NOMO-1 treated with DMSO at 0.1 percent for 48 hours (cell line): ENCODE results near the gene HACE1.
"Not testable (repeated sequence)": the region's sequence is repeated elsewhere in the genome, so short reads cannot be mapped to it uniquely, and the experiment has no call there.

Experiments
- DNase-seq: peaks from one replicate; lab custom pipeline; 2025; ENCODE audit not compliant: unreplicated experiment; lab: John Stamatoyannopoulos, UW

Gene HACE1

DNA sequence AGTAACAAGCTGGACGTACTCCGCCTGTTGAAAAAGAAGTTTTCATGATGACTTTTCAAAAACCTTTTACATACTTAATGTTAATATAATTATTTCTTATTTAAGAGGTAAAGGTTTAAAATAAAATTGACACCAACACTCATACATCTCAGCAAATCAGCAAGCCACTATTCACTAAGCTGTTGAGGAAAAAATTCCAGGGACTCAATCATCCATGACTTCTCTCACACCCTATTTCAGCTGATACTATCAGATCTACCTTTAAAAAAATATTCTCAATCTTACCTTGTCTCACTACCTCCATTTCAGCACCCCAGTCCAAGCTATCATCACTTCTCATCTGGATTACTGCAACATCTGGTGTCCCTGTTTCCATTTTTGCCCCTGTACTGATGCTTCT is 109.3 kb downstream of the HACE1 start:
- no peak for DNase-seq

DNA sequence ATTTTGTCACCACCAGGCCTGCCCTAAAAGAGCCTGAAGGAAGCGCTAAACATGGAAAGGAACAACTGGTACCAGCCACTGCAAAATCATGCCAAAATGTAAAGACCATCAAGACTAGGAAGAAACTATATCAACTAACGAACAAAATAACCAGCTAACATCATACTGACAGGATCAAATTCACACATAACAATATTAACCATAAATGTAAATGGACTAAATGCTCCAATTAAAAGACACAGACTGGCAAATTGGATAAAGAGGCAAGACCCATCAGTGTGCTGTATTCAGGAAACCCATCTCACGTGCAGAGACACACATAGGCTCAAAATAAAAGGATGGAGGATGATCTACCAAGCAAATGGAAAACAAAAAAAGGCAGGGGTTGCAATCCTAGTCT is 120.6 kb downstream of the HACE1 start:
- DNase-seq: not testable (repeated sequence)

DNA sequence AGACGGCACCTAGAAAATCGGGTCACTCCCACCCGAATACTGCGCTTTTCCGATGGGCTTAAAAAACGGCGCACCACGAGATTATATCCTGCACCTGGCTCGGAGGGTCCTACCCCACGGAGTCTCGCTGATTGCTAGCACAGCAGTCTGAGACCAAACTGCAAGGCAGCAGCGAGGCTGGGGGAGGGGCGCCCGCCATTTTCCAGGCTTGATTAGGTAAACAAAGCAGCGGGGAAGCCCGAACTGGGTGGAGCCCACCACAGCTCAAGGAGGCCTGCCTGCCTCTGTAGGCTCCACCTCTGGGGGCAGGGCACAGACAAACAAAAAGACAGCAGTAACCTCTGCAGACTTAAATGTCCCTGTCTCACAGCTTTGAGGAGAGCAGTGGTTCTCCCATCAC is 122.2 kb downstream of the HACE1 start:
- not testable (repeated sequence) for DNase-seq

DNA sequence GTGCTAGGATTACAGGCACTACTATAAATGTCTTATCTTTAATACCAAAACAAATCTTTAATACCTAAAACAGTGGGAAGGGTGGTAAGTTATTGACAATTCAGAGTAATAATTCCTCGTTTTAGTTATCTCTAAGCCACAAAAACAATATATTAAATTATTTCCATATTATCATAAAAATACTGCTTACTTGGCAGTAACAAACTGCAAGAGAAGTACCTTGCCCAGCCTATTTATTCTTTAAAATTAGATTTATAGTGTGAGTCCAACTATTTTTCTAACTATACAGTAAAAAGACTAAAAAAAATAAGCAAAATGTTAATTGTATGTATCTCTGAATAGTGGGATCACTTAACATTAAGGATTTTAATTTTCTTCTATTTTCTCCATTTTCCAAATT is 123.2 kb downstream of the HACE1 start:
- DNase-seq: no peak

DNA sequence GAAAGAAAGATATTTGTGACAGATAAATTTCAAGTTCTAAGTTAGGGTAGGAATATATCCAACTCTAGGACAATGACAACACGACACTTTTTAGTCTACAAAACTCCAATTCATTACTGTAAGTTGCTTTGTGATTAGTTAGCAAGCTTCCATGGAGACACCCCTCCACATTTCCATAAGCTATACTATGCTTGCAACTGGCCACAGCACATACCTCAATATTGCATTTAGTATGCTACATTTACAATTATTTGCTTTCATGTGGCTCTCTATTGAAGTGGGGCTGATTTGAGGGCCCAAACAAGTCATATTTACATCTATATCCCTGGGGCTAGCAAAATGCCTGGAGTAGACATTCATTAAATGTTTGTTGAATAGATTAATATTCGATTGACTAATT is 129.3 kb downstream of the HACE1 start:
- DNase-seq: no peak

DNA sequence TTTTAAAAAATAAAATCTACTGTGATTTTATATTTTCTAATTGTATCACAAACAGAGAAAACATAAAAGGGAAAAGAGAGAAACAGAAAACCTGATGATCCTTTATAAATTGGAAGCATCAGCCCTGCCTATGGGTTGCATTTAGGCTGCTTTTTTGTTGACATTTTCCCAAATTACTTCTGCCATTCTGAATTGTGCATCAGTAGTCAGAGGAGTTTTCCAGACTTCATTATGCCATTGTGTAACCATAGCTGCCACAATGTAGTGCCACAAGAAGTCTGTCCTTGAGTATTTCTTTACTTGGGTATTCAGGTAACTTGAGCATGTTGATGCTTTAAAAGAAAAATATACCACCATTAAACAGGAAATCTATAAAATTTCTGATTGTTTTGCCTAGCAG is 130.3 kb downstream of the HACE1 start:
- DNase-seq: no peak

DNA sequence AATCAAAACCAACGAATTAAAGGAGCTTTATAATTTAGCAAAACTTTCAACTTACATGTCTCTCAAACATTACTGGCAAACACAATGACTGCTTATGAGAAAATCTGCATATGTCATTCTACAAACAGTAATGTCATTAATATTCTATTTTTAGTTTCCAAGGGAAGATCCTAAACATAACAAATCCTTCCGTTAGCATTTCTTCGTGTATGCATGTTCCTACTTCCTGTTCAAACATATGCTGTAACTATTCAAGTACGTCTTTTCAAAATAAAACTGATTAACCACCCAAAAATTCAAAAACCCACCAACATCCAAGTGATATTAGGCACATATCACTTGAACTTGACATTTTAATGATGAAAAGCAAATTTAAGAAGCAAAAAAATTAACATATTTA is 131.3 kb downstream of the HACE1 start:
- DNase-seq: no peak

DNA sequence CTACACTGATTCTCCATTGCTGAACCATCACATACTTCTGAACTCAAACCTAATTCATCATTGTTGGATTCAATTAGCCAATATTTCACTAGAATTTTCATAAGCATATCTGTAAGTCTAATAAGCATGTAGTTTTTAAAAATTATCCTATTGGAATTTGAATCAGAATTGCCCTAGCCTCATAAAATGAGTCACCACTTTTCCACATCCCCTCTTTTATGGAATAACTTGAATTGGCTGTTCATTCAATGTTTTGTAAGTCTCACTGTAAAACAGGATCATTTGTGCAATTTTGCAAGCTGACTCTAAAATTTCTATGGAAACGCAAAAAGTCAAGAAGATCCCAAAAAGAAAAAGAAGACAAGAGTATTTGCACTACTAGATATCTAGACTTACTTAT is 141.0 kb downstream of the HACE1 start:
- no peak for DNase-seq

DNA sequence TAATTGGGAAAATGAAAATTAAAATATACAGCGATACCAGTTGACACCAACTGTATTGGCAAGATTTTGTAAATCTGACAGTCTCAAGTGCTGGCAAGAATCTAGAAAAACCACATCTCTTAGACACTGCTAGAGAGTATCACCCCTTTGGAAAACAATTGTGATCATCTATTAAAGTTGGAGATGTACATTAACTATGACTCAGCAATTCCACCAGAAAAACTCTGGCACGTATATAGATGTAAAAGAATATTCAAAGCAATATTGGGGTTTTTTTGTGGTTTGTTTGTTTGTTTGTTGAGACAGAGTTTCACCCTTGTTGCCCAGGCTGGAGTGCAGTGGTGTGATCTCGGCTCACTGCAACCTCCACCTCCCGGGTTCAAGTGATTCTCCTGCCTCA is 142.9 kb downstream of the HACE1 start:
- DNase-seq: no peak

DNA sequence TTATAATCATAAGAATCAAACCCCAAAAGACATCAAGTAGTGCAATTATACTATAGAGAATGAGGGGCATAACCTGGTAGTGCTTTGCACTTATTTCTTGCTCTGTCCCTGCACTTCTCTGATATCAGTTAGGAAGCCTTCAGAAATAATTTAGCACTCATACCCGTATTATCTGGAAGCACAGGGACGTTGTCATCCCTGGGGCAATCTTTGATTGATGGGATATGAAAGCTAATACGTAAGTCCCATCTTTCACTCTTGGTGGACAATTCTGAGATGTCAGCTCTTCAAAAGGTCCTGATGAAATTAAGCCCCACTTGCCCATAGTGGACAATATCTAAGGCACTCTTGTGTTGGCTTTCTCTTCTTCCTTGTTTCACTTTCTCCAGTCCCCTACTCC is 144.9 kb downstream of the HACE1 start:
- DNase-seq: no peak

DNA sequence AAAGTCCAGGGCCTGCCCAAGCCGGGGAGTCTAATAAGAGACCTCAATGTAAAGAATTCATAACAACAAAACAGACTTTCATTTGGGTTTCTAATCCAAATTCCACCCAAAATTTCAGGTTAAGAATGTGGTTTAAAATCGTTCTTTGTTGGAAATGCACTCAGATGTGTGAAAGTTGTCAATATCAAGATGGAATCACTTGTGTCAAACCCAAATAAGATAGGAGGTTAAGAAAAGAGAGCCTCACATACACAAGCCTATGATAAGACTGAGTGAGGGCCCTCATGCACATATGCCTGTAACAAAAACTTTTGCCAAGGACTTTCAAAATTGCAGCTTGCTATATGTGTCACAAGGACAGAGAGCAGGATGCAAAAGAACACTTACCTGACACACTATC is 145.7 kb downstream of the HACE1 start:
- no peak for DNase-seq

DNA sequence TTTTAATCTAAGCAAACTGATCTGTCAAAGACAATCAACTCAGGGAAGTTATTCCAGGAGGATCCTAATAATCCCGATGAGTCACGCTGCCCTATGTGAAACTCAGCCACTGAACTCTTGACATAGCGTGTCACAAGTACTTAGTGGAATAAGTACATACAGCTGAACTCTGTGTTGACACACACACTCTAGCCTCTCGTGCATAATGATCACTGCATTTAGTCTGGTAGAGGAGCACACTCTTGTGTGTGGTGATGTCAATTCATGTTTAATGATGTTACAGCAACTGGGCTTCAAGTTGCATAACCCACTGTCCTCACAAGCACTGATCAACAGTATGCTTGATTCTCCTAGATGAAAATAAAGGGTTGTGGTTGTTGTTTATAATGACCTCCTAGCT is 148.3 kb downstream of the HACE1 start:
- peak; percentile 83 for DNase-seq

DNA sequence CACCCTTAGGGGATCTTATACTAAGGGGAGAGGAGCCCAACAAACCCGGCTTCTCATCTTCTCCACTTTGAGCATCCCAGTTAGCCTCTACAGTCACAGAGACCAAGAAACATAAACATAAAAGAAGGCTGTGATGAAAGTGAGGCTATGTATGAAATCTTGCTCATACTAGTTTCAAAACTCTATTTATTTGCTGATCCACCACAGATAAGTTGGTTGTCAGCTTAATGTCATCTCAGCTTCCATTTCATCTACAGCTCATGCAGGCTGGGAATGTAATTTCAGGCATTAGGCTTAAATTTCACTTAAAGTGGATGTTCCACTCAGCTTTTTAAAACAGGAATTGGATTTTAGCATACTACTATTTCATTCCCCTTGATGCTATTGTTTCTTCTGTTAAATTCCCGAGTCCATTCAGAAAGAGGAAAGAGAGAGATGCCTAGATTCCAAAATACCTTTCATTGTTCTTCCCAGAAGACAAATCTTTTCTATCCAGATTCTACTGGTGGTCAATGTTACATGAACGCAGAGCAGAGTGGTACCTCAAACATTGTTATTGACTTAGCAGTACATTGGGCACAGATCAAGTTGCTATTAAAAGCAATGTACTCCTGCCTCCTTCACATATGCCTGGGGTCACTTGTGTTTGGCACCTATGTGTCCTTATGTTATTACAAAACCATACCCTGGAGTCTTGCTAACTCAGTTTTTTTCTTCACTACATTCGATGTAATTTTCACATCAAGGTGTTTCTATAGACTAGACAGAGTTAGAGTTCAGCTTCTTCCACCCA is 149.0 kb downstream of the HACE1 start:
- DNase-seq: no peak

DNA sequence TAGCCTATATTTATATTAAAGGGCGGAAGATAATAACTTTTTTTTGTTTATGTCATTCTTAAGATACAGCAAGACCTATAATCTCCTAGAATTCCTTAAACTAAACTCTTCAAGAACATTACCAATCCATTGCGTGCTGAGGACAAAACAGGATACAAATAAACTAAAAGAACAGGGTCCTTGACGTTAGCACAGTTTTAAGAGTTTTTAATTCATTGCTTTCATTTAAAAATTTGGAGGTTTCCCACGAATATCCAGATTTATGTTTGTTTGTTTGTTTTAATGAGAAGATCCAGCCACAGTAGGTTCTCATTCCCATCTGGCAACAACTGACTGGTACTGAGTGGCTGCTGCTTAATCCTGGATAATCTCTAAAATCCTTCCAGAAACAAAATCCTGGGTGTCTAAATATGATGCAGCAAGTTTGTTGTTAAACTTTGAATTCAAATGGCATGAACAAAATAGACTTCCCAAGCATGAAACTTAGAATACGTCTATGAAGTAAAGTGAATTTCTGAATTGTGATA is 153.7 kb downstream of the HACE1 start:
- DNase-seq: no peak

DNA sequence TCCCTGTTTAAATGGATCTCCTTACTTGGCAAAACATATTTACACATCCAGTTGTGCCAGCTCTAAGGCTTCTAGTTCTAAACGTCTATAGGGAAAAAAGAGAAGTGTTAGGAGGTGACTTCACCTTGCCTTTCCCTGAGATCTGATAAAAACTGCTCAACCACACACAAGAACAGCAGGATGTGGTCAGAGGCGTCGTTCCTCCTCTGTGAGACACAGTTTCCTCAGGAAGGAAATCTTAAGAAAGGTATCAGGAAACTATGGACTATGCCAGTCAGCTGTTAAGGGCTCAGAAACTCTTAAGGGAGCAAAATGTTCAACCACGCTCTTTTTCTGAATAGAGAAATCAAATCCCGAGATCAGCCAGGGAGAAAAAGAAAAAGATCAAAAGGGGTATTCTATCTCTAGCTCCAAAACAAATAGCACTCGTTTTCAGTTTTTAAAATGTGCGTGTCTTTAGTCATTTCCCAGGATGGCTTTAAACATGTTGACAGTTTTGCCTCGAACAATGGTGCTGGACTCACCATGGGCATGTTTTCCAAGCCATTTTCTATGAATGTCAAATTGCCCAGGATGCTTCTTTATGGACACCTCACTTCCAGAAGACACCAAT is 154.5 kb downstream of the HACE1 start:
- DNase-seq: peak; percentile 85

DNA sequence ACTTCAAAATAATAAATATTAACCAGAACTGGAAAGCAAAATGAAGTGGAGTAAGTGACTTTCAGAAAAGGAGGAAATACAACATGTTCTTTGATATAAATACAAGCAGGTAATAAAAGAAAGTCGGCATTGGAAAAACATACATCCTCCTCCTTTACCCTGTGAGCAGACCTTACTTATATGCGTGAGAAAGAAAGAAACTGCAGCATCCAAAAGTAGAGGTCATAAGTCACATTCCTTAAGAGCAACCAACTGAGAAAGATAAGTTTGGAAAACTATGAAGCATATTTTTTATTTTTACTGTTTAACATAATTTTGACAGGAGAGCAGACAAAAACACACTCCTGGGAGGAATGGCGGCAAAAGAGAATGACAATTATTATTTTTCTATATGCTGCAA is 155.5 kb downstream of the HACE1 start:
- no peak for DNase-seq

DNA sequence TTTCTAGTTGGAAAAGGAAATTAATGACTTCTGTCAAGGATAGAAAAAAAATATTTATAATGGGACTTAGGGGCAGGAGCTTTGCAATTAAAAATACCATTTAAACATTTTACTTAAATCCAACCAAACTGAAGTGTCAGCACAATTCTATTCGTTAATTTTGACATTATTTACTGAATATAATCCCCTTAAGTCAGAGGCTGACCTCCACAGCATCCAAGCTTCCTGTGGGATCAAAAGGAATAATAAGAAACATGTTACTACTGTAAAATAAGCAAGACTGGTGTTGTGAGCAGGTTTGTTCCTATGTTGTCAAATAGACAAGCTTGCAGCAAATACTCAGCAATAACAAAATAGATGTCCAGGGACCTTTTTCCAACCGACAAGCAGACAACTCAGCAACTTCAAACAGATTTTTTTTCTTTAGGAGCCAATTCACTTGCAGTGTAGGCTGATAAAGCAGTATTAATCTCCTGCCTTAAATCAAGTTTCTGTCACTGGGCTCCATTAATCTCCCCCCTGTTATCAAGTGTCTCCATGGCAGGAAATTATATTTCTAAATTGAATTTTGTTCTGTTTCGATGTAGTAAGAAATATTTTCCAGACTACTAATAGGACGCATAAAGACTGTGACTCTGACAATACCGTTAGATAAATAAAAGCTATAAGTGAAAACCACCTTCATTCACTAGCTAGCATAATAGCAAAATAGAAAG is 157.4 kb downstream of the HACE1 start:
- no peak for DNase-seq

DNA sequence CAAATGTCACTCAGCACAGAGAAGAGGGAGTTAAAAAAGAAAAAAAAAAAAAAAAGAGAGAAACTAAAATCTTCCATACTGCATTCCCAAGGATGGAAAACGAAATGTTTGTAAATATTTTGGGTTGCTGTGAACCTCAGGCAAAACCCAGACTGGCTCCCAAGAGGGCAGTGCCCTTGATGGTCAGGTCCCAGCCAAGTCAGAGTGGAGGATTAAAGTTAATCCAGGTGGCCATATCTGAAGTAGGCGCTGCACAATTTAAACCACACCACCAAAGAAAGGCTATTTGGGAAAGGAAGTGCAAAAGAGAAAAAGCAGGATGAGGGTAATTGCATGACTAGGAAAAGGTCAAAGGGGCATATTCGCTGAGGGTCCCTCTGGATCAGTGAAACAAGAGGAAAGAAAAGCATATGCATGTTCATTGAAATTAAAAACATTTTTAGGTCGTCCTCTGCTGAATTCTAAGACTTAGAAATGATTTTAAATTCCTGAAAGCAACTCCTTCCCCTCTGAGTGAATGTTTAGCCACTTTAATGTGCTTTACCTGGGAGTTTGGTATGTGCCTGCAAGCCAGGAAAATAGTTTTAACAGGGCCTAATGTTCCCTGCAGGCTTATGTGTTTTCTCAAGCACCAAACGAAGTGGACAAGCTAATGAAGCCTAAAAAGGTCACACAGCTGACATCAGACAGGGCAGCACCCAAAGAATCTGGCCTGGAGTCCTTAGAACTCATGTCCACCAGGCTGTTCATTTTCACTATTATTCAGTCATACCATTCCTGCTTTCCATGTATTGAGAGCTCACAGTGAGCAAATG is 159.1 kb downstream of the HACE1 start:
- DNase-seq: no peak

DNA sequence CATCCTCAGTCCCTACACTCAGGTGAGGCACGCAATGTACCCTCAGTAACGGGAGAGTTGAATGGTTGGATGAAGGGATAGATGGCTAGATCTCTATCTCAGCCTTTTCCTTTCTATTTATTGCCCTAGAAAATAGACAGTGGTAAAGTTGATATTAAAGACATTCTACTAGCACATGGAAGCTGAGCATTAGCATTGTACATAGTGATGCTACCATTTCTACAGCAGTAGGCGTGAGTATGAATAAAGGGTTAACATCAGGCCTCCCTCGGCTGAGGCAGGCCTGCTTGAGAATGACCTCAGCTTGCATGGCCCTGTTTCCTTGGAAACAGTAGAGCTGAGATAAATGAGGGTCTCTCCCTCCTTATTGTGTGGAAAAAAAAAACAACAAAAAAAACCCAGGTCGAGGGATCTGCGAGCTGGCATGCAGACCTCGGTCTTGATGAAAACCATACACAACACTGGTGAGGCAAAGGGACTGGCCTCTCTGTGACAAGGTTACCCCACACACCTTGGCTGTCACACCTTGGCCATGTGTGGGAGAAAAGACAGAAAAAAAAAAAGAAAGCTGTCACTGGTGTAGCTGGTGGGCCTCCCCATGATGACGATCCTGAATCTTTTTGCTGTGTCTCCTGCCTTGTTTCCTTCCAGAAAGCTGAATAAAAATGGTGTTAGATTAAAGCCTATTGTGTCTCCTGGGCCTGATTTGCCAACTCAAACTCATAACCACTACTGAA is 160.0 kb downstream of the HACE1 start:
- no peak for DNase-seq

DNA sequence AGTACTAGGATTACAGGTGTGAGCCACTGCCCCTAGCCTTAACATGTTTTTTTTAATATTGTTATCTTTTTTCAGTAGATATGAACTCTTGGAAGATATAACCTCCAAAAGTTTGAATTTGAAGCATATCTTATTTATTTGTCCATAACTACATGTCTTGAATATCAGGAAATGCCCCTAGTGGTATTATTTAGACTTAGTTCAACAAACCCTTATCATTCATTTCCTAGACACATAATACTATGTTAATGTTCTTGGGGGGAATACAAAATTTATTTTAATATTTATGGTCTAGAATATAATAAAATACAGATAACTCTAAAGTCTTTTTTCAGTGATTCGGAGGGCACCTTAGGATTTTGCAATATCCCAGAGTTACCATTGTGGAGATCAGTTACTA is 160.7 kb downstream of the HACE1 start:
- DNase-seq: no peak

DNA sequence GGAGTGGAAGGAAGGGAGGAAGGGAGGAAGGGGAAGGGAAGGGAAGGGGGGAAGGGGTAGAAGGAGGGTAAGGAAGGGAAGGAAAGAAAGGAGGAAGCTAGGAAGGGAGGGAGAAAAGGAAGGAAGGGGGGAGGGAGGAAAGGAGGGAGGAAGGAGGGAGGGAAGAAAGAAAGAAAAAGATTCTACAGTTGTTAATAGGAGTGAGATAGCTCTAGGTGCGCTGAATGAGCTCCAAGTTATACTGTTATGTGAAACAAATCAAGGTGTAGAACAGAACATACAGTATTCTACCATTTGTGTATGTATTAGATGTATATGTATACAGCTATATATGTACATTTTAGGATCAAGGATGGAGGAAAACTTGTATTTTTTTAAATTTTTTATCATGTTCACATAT is 167.7 kb downstream of the HACE1 start:
- DNase-seq: no peak
